Keratinocyte (primary cell): ENCODE measurements around the gene CCDC116. TPM values are rescaled to one million over a fixed set of nuclear protein-coding genes. Genes with fewer than 3 reads are reported as not detected.

Source experiments
- DNase-seq: peaks from one replicate; pipeline ENCODE4 v3.0.0-alpha.2; 2011; ENCODE audit warnings: low read depth, missing footprints, low spot score
- FAIRE-seq: peaks from 2 replicates; lab custom pipeline; 2011; peaks lifted over from hg19 to GRCh38; lab: Jason Lieb, UNC
- H2AFZ ChIP-seq: 2 replicates; pipeline ENCODE4 v1.6.0; 2012; ENCODE audit warnings: low read length, control low read depth, inconsistent platforms; ENCODE audit not compliant: control insufficient read depth
- H3K27ac ChIP-seq: 2 replicates; pipeline ENCODE4 v1.5.1; 2011; ENCODE audit warnings: low read length; ENCODE audit not compliant: control insufficient read depth, insufficient read depth
- H3K27me3 ChIP-seq: 3 replicates; pipeline ENCODE4 v1.6.0; 2011; ENCODE audit warnings: low read length; ENCODE audit not compliant: control insufficient read depth, insufficient read depth; ENCODE audit errors: extremely low read depth
- H3K36me3 ChIP-seq, 2 experiments: 2 replicates in 1 of 2; 3 replicates in 1 of 2; pipeline ENCODE4 v1.5.1; 2011; ENCODE audit warnings: low read length in 2 of 2, mild to moderate bottlenecking in 1 of 2; ENCODE audit not compliant: control insufficient read depth in 2 of 2, insufficient read depth in 2 of 2; ENCODE audit errors: extremely low read depth in 1 of 2
- H3K4me1 ChIP-seq: 3 replicates; pipeline ENCODE4 v1.5.1; 2011; ENCODE audit warnings: low read length; ENCODE audit not compliant: control insufficient read depth, insufficient read depth; ENCODE audit errors: extremely low read depth
- H3K4me2 ChIP-seq: 3 replicates; pipeline ENCODE4 v1.6.0; 2011; ENCODE audit warnings: low read depth, low read length; ENCODE audit not compliant: control insufficient read depth, insufficient read depth; ENCODE audit errors: extremely low read depth
- H3K4me3 ChIP-seq, 3 experiments: fragments of 200-600 bp in 1 of 3; sonication (generic) in 1 of 3; 2 replicates in 2 of 3; 3 replicates in 1 of 3; pipeline ENCODE4 v1.5.1; 2011 to 2016; ENCODE audit warnings: low read length in 3 of 3, mild to moderate bottlenecking in 3 of 3, control low read depth in 2 of 3, inconsistent platforms in 1 of 3, low read depth in 1 of 3, mixed read lengths in 1 of 3, mixed run types in 1 of 3, moderate library complexity in 1 of 3; ENCODE audit not compliant: control insufficient read depth in 2 of 3, insufficient read depth in 2 of 3; ENCODE audit errors: extremely low read depth in 1 of 3
- H3K79me2 ChIP-seq: 2 replicates; pipeline ENCODE4 v1.6.0; 2012; ENCODE audit warnings: low read length; ENCODE audit not compliant: control insufficient read depth, insufficient read depth
- H3K9ac ChIP-seq: 3 replicates; pipeline ENCODE4 v1.6.0; 2011; ENCODE audit warnings: low read length; ENCODE audit not compliant: control insufficient read depth, insufficient read depth; ENCODE audit errors: extremely low read depth
- H3K9me1 ChIP-seq: 3 replicates; pipeline ENCODE4 v1.6.0; 2011; ENCODE audit warnings: low read length; ENCODE audit not compliant: control insufficient read depth, insufficient read depth; ENCODE audit errors: extremely low read depth
- H3K9me3 ChIP-seq: 2 replicates; pipeline ENCODE4 v1.5.1; 2012; ENCODE audit warnings: low read depth, low read length; ENCODE audit not compliant: control insufficient read depth
- H4K20me1 ChIP-seq: 3 replicates; pipeline ENCODE4 v1.6.0; 2011; ENCODE audit warnings: low read length; ENCODE audit not compliant: control insufficient read depth, insufficient read depth; ENCODE audit errors: extremely low read depth
- CTCF ChIP-seq, 3 experiments: IDR thresholded peaks in 1 of 3; conservative IDR thresholded peaks in 1 of 3; optimal IDR thresholded peaks in 1 of 3; 2 replicates in 2 of 3; 3 replicates in 1 of 3; pipeline versions ENCODE3 to v1.5.1; 2011; ENCODE audit warnings: low read length in 3 of 3, mild to moderate bottlenecking in 3 of 3, moderate library complexity in 2 of 3, control low read depth in 1 of 3, inconsistent platforms in 1 of 3; ENCODE audit not compliant: insufficient read depth in 2 of 3; ENCODE audit errors: extremely low read depth in 1 of 3
- EZH2 ChIP-seq: IDR thresholded peaks from one replicate; pipeline ENCODE4 v1.6.1; 2012; ENCODE audit warnings: inconsistent platforms, mild to moderate bottlenecking, low read length, moderate library complexity
- dilution Hi-C: fragments of 300-500 bp; cut with MboI; formaldehyde crosslinking; loops from one replicate; pipeline ENCODE4 v1.7.0; 2020; ENCODE audit warnings: low sequenced_read_pairs; ENCODE audit not compliant: extremely low pct_ligation_motif_present
- polyA plus RNA-seq, 5 experiments: library from polyadenylated mRNA; depleted of rRNA in 3 of 5; stranded (reverse) in 3 of 5; stranded (forward) in 1 of 5; unstranded in 1 of 5; fragments of >200 nt; gene quantifications; 1 replicate in 1 of 5; 2 replicates in 3 of 5; 3 replicates in 1 of 5; pipeline versions ENCODE4 v1.2.1 to v1.2.3, GENCODE V29; 2011 to 2012; ENCODE audit warnings: missing spikeins in 2 of 5, low read depth in 1 of 5, low replicate concordance in 1 of 5

Gene CCDC116
- polyA plus RNA-seq, 1 donor (not counting 4 experiments of a cell fraction or from before 2014, with no cell fraction given), result 0.03 TPM

- Histone ChIP-seq H3K27me3 (no peaks in the 10 kb centered on the region), H3K27ac (no peak overlapping the region), H3K4me3 (no peak overlapping the region), H3K9me1 (no peaks in the 10 kb centered on the region), H3K36me3 (peaks cover 6 to 13% of the 10 kb centered on the region in 2 experiments), H3K4me1 (peaks cover 12% of the 10 kb centered on the region), H4K20me1 (peaks cover 3% of the 10 kb centered on the region), H2AFZ (no peak overlapping the region), H3K9ac (no peak overlapping the region), H3K79me2 (peaks cover 35% of the 10 kb centered on the region), H3K9me3 (no peaks in the 10 kb centered on the region), H3K4me2 (no peak overlapping the region)
- dilution Hi-C loops, result no loop called here
- DNase-seq (no peak), FAIRE-seq (no peak)
- TF ChIP-seq CTCF (optimal IDR thresholded peaks at IDR 0.05 in 1 of 3, IDR thresholded peaks at IDR 0.05 in 1 of 3, conservative IDR thresholded peaks at IDR 0.05 in 1 of 3; ENCODE audit: extremely low read depth in 1 of 3, insufficient read depth in 2 of 3, low read length in 3 of 3) (no peak), EZH2 (no peak)
These were observed 1.5 kb upstream of the CCDC116 start for GRCh38 chr22:21631025-21631424.

GRCh38 chr22:21632931-21633330 is 371 bp downstream of the CCDC116 start:
- H3K4me2 ChIP-seq, result no peak overlapping the region
- H3K9me3 ChIP-seq, result no peaks in the 10 kb centered on the region
- H3K27ac ChIP-seq, result no peak overlapping the region
- H3K9ac ChIP-seq, result no peak overlapping the region
- no peaks in the 10 kb centered on the region for H3K27me3 ChIP-seq
- H3K36me3 ChIP-seq, result peaks cover 2 to 6% of the 10 kb centered on the region in 2 experiments
- no peak overlapping the region for H2AFZ ChIP-seq
- no peak for DNase-seq
- no peak overlapping the region for H3K4me3 ChIP-seq
- no peak for TF ChIP-seq CTCF (optimal IDR thresholded peaks at IDR 0.05 in 1 of 3, IDR thresholded peaks at IDR 0.05 in 1 of 3, conservative IDR thresholded peaks at IDR 0.05 in 1 of 3; ENCODE audit: extremely low read depth in 1 of 3, insufficient read depth in 2 of 3, low read length in 3 of 3)
- no peak for TF ChIP-seq EZH2
- H4K20me1 ChIP-seq, result no peaks in the 10 kb centered on the region
- no peaks in the 10 kb centered on the region for H3K9me1 ChIP-seq
- no peak for FAIRE-seq
- dilution Hi-C loops, result no loop called here
- H3K79me2 ChIP-seq, result peaks cover 18% of the 10 kb centered on the region
- peaks cover 12% of the 10 kb centered on the region for H3K4me1 ChIP-seq
